Sigmoid colon (tissue), 7 donors: ENCODE measurements around the gene POLK. TPM values are rescaled to one million over a fixed set of nuclear protein-coding genes. Genes with fewer than 3 reads are reported as not detected.
"Not testable (repeated sequence)": the region's sequence is repeated elsewhere in the genome, so short reads cannot be mapped to it uniquely, and the experiment has no call there.

ENCODE experiments used
- DNase-seq: peaks from one replicate; pipeline ENCODE4 v3.0.0-alpha.2; 2019
- H3K27ac ChIP-seq, 4 donors: fragments of 200-600 bp; sonication (generic); one replicate each; pipeline ENCODE4 v1.5.1; 2016 to 2019; ENCODE audit warnings: mild to moderate bottlenecking in 1 of 4
- H3K27me3 ChIP-seq, 3 donors: fragments of 200-600 bp; sonication (generic); one replicate each; pipeline ENCODE4 v1.5.1; 2019; ENCODE audit warnings: mild to moderate bottlenecking in 1 of 3
- H3K36me3 ChIP-seq, 4 donors: fragments of 200-600 bp; sonication (generic); one replicate each; pipeline ENCODE4 v1.5.1; 2016 to 2019
- H3K4me1 ChIP-seq, 4 donors: fragments of 200-600 bp; sonication (generic); one replicate each; pipeline ENCODE4 v1.5.1; 2017 to 2019
- H3K4me3 ChIP-seq, 4 donors: fragments of 200-600 bp; sonication (generic); one replicate each; pipeline ENCODE4 v1.5.1; 2017 to 2019; ENCODE audit warnings: mild to moderate bottlenecking in 2 of 4, moderate library complexity in 1 of 4
- H3K9me3 ChIP-seq, 4 donors: fragments of 200-600 bp in 3 of 4; sonication (generic) in 3 of 4; one replicate each; pipeline versions ENCODE4 v1.5.1 to v1.6.1; 2013 to 2019
- CTCF ChIP-seq, 4 experiments: fragments of 450-650 bp in 3 of 4; fragments of 200-600 bp in 1 of 4; IDR thresholded peaks; one replicate each; pipeline ENCODE4 v1.5.1; 2016 to 2019; ENCODE audit warnings: antibody characterized with exemption in 4 of 4, mild to moderate bottlenecking in 3 of 4, moderate library complexity in 2 of 4
- EP300 ChIP-seq, 4 donors: sonication (generic); formaldehyde crosslinking; IDR thresholded peaks; one replicate each; pipeline ENCODE4 v1.6.1; 2017; ENCODE audit warnings: antibody characterized with exemption in 4 of 4
- POLR2A ChIP-seq, 2 donors: fragments of 450-650 bp; IDR thresholded peaks; one replicate each; pipeline ENCODE4 v1.6.1; 2016; ENCODE audit warnings: antibody characterized with exemption in 2 of 2, mild to moderate bottlenecking in 2 of 2, moderate library complexity in 2 of 2
- POLR2AphosphoS5 ChIP-seq, 4 donors: sonication (generic); formaldehyde crosslinking; IDR thresholded peaks; one replicate each; pipeline ENCODE4 v1.6.1; 2017; ENCODE audit warnings: antibody characterized with exemption in 4 of 4
- WGBS, 2 donors: extraction: QIAGEN DNeasy Blood & Tissue Kit; methylation state at CpG; one replicate each; pipeline ENCODE4 v1.1.7; 2013; 5-methylcytosine and 5-hydroxymethylcytosine counted together
- intact Hi-C: fragments of 100-400 bp; cut with DNase I; formaldehyde crosslinking; loops from one replicate; pipeline ENCODE4 v1.15.1; 2023
- polyA plus RNA-seq, 3 donors: library from polyadenylated mRNA; stranded (reverse); fragments of 200-250 nt; gene quantifications; one replicate each; pipeline ENCODE4 v1.2.3, GENCODE V29; 2013
- total RNA-seq, 4 donors: library from RNA; depleted of rRNA; stranded (reverse); fragments of >200 nt; gene quantifications; one replicate each; pipeline ENCODE4 v1.1.0, GENCODE V29; 2016
- donor health status: healthy with polysubstance abuse.
- donor health status: Bipolar disorder and iron deficiency.
- donor health status: healthy.

POLK gene
- total and polyA plus RNA-seq, 7 donors: 3.9 to 48.5 (median 35.2) TPM

- no peak for DNase-seq
- intact Hi-C loops: no loop called here
- no peaks in the 10 kb centered on the region for H3K27me3 ChIP-seq
- H3K9me3 ChIP-seq: peaks cover 0 to 3% (median 2%) of the 10 kb centered on the region in 4 donors
- H3K36me3 ChIP-seq: no peaks in the 10 kb centered on the region
- no peak overlapping the region for H3K4me3 ChIP-seq
- peaks cover 0 to 17% (median 4%) of the 10 kb centered on the region in 4 donors for H3K4me1 ChIP-seq
- 76 to 92% methylated on average over 1 of the region's 1 CpG for WGBS, 2 donors
- no peak overlapping the region for H3K27ac ChIP-seq
- TF ChIP-seq POLR2AphosphoS5 (IDR thresholded peaks at IDR 0.05) (no peak), EP300 (IDR thresholded peaks at IDR 0.05) (no peak), POLR2A (IDR thresholded peaks at IDR 0.05) (no peak)
Observed at GRCh38 chr5:75524591-75524990, 12.9 kb downstream of the POLK start.

- no peak overlapping the region for H3K27ac ChIP-seq
- 92 to 93% methylated on average over 1 of the region's 1 CpG for WGBS, 2 donors
Observed at GRCh38 chr5:75525344-75525743, 13.7 kb downstream of the POLK start.

GRCh38 chr5:75526070-75526469 lies 14.4 kb downstream of the POLK start:
- Histone ChIP-seq H3K4me3 (no peak overlapping the region), H3K27ac (no peak overlapping the region), H3K4me1 (peaks cover 0 to 14% (median 4%) of the 10 kb centered on the region in 4 donors), H3K27me3 (no peaks in the 10 kb centered on the region), H3K9me3 (peaks cover 0 to 3% (median 2%) of the 10 kb centered on the region in 4 donors), H3K36me3 (no peaks in the 10 kb centered on the region)
- 51 to 84% methylated on average over 2 of the region's 2 CpGs for WGBS, 2 donors
- DNase-seq: no peak
- intact Hi-C loops: no loop called here
- no peak for TF ChIP-seq POLR2AphosphoS5 (IDR thresholded peaks at IDR 0.05)
- TF ChIP-seq EP300 (IDR thresholded peaks at IDR 0.05): no peak
- no peak for TF ChIP-seq POLR2A (IDR thresholded peaks at IDR 0.05)
- TF ChIP-seq CTCF (IDR thresholded peaks at IDR 0.05): no peak

More at GRCh38 chr5:75525344-75525743, 13.7 kb downstream of the POLK start:
- no peak for TF ChIP-seq POLR2AphosphoS5 (IDR thresholded peaks at IDR 0.05)
- intact Hi-C loops: no loop called here
- H3K27me3 ChIP-seq: no peaks in the 10 kb centered on the region
- peaks cover 0 to 14% (median 4%) of the 10 kb centered on the region in 4 donors for H3K4me1 ChIP-seq
- no peaks in the 10 kb centered on the region for H3K36me3 ChIP-seq
- H3K9me3 ChIP-seq: peaks cover 0 to 3% (median 2%) of the 10 kb centered on the region in 4 donors
- no peak for DNase-seq
- no peak overlapping the region for H3K4me3 ChIP-seq

- H3K27ac ChIP-seq: no peak overlapping the region
- no peaks in the 10 kb centered on the region for H3K36me3 ChIP-seq
- H3K4me3 ChIP-seq: no peak overlapping the region
- H3K27me3 ChIP-seq: no peaks in the 10 kb centered on the region
- no peaks in the 10 kb centered on the region for H3K9me3 ChIP-seq
- TF ChIP-seq CTCF (IDR thresholded peaks at IDR 0.05) (no peak), POLR2AphosphoS5 (IDR thresholded peaks at IDR 0.05) (no peak), POLR2A (IDR thresholded peaks at IDR 0.05) (no peak), EP300 (IDR thresholded peaks at IDR 0.05) (no peak)
- intact Hi-C loops: no loop called here
- H3K4me1 ChIP-seq: peaks cover 0 to 6% (median 2%) of the 10 kb centered on the region in 4 donors
- DNase-seq: no peak
Observed at GRCh38 chr5:75529185-75529584, 17.5 kb downstream of the POLK start.

GRCh38 chr5:75532190-75532589 lies 20.5 kb downstream of the POLK start:
- intact Hi-C loops: no loop called here
- Histone ChIP-seq H3K36me3 (no peaks in the 10 kb centered on the region), H3K27me3 (no peaks in the 10 kb centered on the region), H3K4me3 (no peak overlapping the region), H3K27ac (no peak overlapping the region), H3K4me1 (peaks cover 0 to 14% (median 10%) of the 10 kb centered on the region in 4 donors), H3K9me3 (peaks cover 0 to 3% (median 0%) of the 10 kb centered on the region in 4 donors)
- DNase-seq: no peak
- WGBS, 2 donors: 93 to 97% methylated on average over 2 of the region's 2 CpGs
- no peak for TF ChIP-seq EP300 (IDR thresholded peaks at IDR 0.05)
- no peak for TF ChIP-seq CTCF (IDR thresholded peaks at IDR 0.05)
- no peak for TF ChIP-seq POLR2AphosphoS5 (IDR thresholded peaks at IDR 0.05)
- no peak for TF ChIP-seq POLR2A (IDR thresholded peaks at IDR 0.05)

GRCh38 chr5:75533716-75534115 lies 22.0 kb downstream of the POLK start:
- H3K36me3 ChIP-seq, intact Hi-C loops, H3K4me3 ChIP-seq, H3K27ac ChIP-seq, H3K27me3 ChIP-seq, H3K9me3 ChIP-seq, DNase-seq: not testable (repeated sequence)
- peaks cover 0 to 14% (median 13%) of the 10 kb centered on the region in 4 donors for H3K4me1 ChIP-seq
- WGBS, 2 donors: 96 to 97% methylated on average over 1 of the region's 1 CpG
